CD8-positive, alpha-beta memory T cell (primary cell): ENCODE data around the gene MDM1. TPM values are rescaled to one million over a fixed set of nuclear protein-coding genes. Genes with fewer than 3 reads are reported as not detected.

Source experiments
- CTCF ChIA-PET: fragments of 350-600 bp; sonication (Branson Sonifier 250); formaldehyde crosslinking; loops from one replicate; lab custom pipeline; 2021; ENCODE audit warnings: antibody characterized with exemption; lab: Charles Lee
- POLR2A ChIA-PET: fragments of 350-600 bp; sonication (Branson Sonifier 250); formaldehyde crosslinking; loops from one replicate; lab custom pipeline; 2021; ENCODE audit warnings: antibody characterized with exemption; lab: Charles Lee
- DNase-seq, 5 donors: peaks; one replicate each; pipeline versions ENCODE4 v3.0.0 to v3.0.0-alpha.2; 2020 to 2022; ENCODE audit warnings: mixed read lengths in 1 of 5
- H3K27ac ChIP-seq: one replicate; pipeline ENCODE4 v1.7.0; 2013; ENCODE audit warnings: low read depth, mild to moderate bottlenecking, low read length, moderate library complexity
- H3K27me3 ChIP-seq: 2 replicates; pipeline ENCODE4 v1.7.0; 2013; ENCODE audit warnings: low read length, mild to moderate bottlenecking; ENCODE audit not compliant: insufficient read depth, poor library complexity, severe bottlenecking
- H3K36me3 ChIP-seq: 2 replicates; pipeline ENCODE4 v1.7.0; 2013; ENCODE audit warnings: mild to moderate bottlenecking, low read length, moderate library complexity; ENCODE audit not compliant: insufficient read depth
- H3K4me1 ChIP-seq: 2 replicates; pipeline ENCODE4 v1.7.0; 2013; ENCODE audit warnings: mild to moderate bottlenecking, low read length, moderate library complexity; ENCODE audit not compliant: insufficient read depth
- H3K4me3 ChIP-seq: 2 replicates; pipeline ENCODE4 v1.7.0; 2013; ENCODE audit warnings: mild to moderate bottlenecking, low read length
- H3K9me3 ChIP-seq: 2 replicates; pipeline ENCODE4 v1.7.0; 2013; ENCODE audit warnings: mild to moderate bottlenecking, low read length
- H3K27ac Mint-ChIP-seq, 8 donors: one replicate each; pipeline ENCODE4 v1.8.0; 2020 to 2021; ENCODE audit warnings: mixed read lengths in 8 of 8, mild to moderate bottlenecking in 6 of 8, inconsistent platforms in 3 of 8, moderate library complexity in 3 of 8
- H3K27me3 Mint-ChIP-seq, 2 donors: one replicate each; pipeline ENCODE4 v1.8.0; 2020 to 2021; ENCODE audit warnings: mixed read lengths in 2 of 2, mild to moderate bottlenecking in 1 of 2, moderate library complexity in 1 of 2
- H3K36me3 Mint-ChIP-seq, 3 donors: one replicate each; pipeline ENCODE4 v1.8.0; 2020 to 2021; ENCODE audit warnings: mixed read lengths in 3 of 3, inconsistent platforms in 1 of 3, mild to moderate bottlenecking in 1 of 3
- H3K4me1 Mint-ChIP-seq, 3 donors: one replicate each; pipeline ENCODE4 v1.8.0; 2020 to 2021; ENCODE audit warnings: mixed read lengths in 3 of 3, inconsistent platforms in 1 of 3, mild to moderate bottlenecking in 1 of 3
- H3K4me3 Mint-ChIP-seq, 7 donors: one replicate each; pipeline ENCODE4 v1.8.0; 2020 to 2021; ENCODE audit warnings: mixed read lengths in 7 of 7, mild to moderate bottlenecking in 6 of 7, moderate library complexity in 4 of 7, inconsistent platforms in 2 of 7
- H3K9me3 Mint-ChIP-seq, 5 donors: one replicate each; pipeline ENCODE4 v1.8.0; 2020 to 2022; ENCODE audit warnings: mixed read lengths in 5 of 5, mild to moderate bottlenecking in 3 of 5, moderate library complexity in 2 of 5, inconsistent platforms in 1 of 5
- polyA plus RNA-seq: library from polyadenylated mRNA; unstranded; fragments of 300-500 nt; fragmentation: Illumina TruSeq; gene quantifications from one replicate; pipeline ENCODE4 v1.2.3, GENCODE V29; 2021
- total RNA-seq, 2 experiments: library from RNA; stranded (reverse); gene quantifications; one replicate each; pipeline ENCODE4 v1.2.3, GENCODE V29; 2021

MDM1 gene
- total and polyA plus RNA-seq, 3 experiments from 2014 or later: 15.7 to 25.3 (median 23.6) TPM

GRCh38 chr12:68341822-68342221, 9.7 kb upstream of the MDM1 start:
- peaks cover 11% of the 10 kb centered on the region for H3K27me3 ChIP-seq

GRCh38 chr12:68340404-68341270, 8.5 kb upstream of the MDM1 start:
- H3K36me3 Mint-ChIP-seq: peaks cover 0 to 2% (median 0%) of the 10 kb centered on the region in 3 donors
- H3K4me1 Mint-ChIP-seq: peaks cover 1 to 5% (median 2%) of the 10 kb centered on the region in 3 donors
- POLR2A ChIA-PET: no interaction called here
- Histone ChIP-seq H3K4me3 (no peak overlapping the region), H3K27me3 (peaks cover 11% of the 10 kb centered on the region), H3K27ac (no peak overlapping the region), H3K9me3 (no peaks in the 10 kb centered on the region), H3K4me1 (peaks cover 2% of the 10 kb centered on the region), H3K36me3 (no peaks in the 10 kb centered on the region)
- H3K4me3 Mint-ChIP-seq: no peak overlapping the region
- peaks cover 1 to 28% of the 10 kb centered on the region in 2 donors for H3K27me3 Mint-ChIP-seq
- no peaks in the 10 kb centered on the region for H3K9me3 Mint-ChIP-seq
- H3K27ac Mint-ChIP-seq: no peak overlapping the region
- DNase-seq: no peak
- CTCF ChIA-PET: interaction anchor here (1.1 kb wide), 1 partner anchor 9 kb away, joined by 3 read pairs; no protein-coding TSS in a partner anchor

More at GRCh38 chr12:68341822-68342221, 9.7 kb upstream of the MDM1 start:
- Histone ChIP-seq H3K4me1 (peaks cover 4% of the 10 kb centered on the region), H3K36me3 (no peaks in the 10 kb centered on the region), H3K9me3 (no peaks in the 10 kb centered on the region), H3K27ac (no peak overlapping the region), H3K4me3 (no peak overlapping the region)
- H3K9me3 Mint-ChIP-seq: no peaks in the 10 kb centered on the region
- H3K27ac Mint-ChIP-seq: no peak overlapping the region
- H3K36me3 Mint-ChIP-seq: peaks cover 0 to 2% (median 0%) of the 10 kb centered on the region in 3 donors
- peaks cover 3 to 24% of the 10 kb centered on the region in 2 donors for H3K27me3 Mint-ChIP-seq
- ChIA-PET POLR2A (no interaction called here), CTCF (interaction anchor here (1.1 kb wide), 1 partner anchor 10 kb away, joined by 3 read pairs; no protein-coding TSS in a partner anchor)
- H3K4me1 Mint-ChIP-seq: peaks cover 10 to 12% (median 10%) of the 10 kb centered on the region in 3 donors
- no peak overlapping the region for H3K4me3 Mint-ChIP-seq
- no peak for DNase-seq

GRCh38 chr12:68336889-68337303, 4.7 kb upstream of the MDM1 start:
- no peaks in the 10 kb centered on the region for H3K9me3 ChIP-seq
- Mint-ChIP-seq H3K27me3 (peaks cover 0 to 33% of the 10 kb centered on the region in 2 donors), H3K27ac (no peak overlapping the region), H3K4me1 (peaks cover 17 to 22% (median 22%) of the 10 kb centered on the region in 3 donors), H3K4me3 (no peak overlapping the region), H3K9me3 (no peaks in the 10 kb centered on the region), H3K36me3 (peaks cover 0 to 5% (median 0%) of the 10 kb centered on the region in 3 donors)
- peaks cover 17% of the 10 kb centered on the region for H3K4me1 ChIP-seq
- ChIA-PET CTCF (interaction anchor here (1.1 kb wide), 1 partner anchor 79 kb away, joined by 3 read pairs; no protein-coding TSS in a partner anchor), POLR2A (no interaction called here)
- no peaks in the 10 kb centered on the region for H3K36me3 ChIP-seq
- no peak for DNase-seq
- no peak overlapping the region for H3K27ac ChIP-seq
- H3K4me3 ChIP-seq: no peak overlapping the region
- peaks cover 11% of the 10 kb centered on the region for H3K27me3 ChIP-seq

GRCh38 chr12:68335462-68335861, 3.3 kb upstream of the MDM1 start:
- DNase-seq: no peak
- peaks cover 27 to 34% (median 34%) of the 10 kb centered on the region in 3 donors for H3K4me1 Mint-ChIP-seq
- H3K27ac Mint-ChIP-seq: peak overlapping the region in 1 of 8 donors; percentile 4
- H3K4me3 Mint-ChIP-seq: peak overlapping the region in 1 of 7 donors; percentile 7
- Histone ChIP-seq H3K27me3 (peaks cover 8% of the 10 kb centered on the region), H3K9me3 (no peaks in the 10 kb centered on the region), H3K36me3 (no peaks in the 10 kb centered on the region), H3K4me1 (peaks cover 26% of the 10 kb centered on the region), H3K27ac (no peak overlapping the region), H3K4me3 (no peak overlapping the region)
- H3K9me3 Mint-ChIP-seq: no peaks in the 10 kb centered on the region
- H3K36me3 Mint-ChIP-seq: peaks cover 0 to 5% (median 0%) of the 10 kb centered on the region in 3 donors
- POLR2A ChIA-PET: no interaction called here
- CTCF ChIA-PET: interaction anchor here (0.5 kb wide), 1 partner anchor 159 kb away, joined by 3 read pairs; no protein-coding TSS in a partner anchor
- H3K27me3 Mint-ChIP-seq: peaks cover 0 to 23% of the 10 kb centered on the region in 2 donors

- Histone ChIP-seq H3K36me3 (no peaks in the 10 kb centered on the region), H3K4me1 (peaks cover 26% of the 10 kb centered on the region), H3K4me3 (no peak overlapping the region), H3K27ac (no peak overlapping the region), H3K27me3 (peaks cover 3% of the 10 kb centered on the region), H3K9me3 (no peaks in the 10 kb centered on the region)
- Mint-ChIP-seq H3K9me3 (no peaks in the 10 kb centered on the region), H3K27ac (peak overlapping the region in 5 of 8 donors; percentile 5 to 55 (median 32)), H3K27me3 (peaks cover 0 to 17% of the 10 kb centered on the region in 2 donors), H3K36me3 (peaks cover 0 to 14% (median 3%) of the 10 kb centered on the region in 3 donors), H3K4me1 (peaks cover 34 to 41% (median 35%) of the 10 kb centered on the region in 3 donors), H3K4me3 (peak overlapping the region in 3 of 7 donors; percentile 26 to 42 (median 39))
- CTCF ChIA-PET: interaction anchor here (1.5 kb wide), 1 partner anchor 18 kb away, joined by 3 read pairs; no protein-coding TSS in a partner anchor
- peak in 1 of 5 donors; percentile 13 for DNase-seq
- POLR2A ChIA-PET: no interaction called here
Observed at GRCh38 chr12:68334132-68334531, 2.0 kb upstream of the MDM1 start.

GRCh38 chr12:68332728-68333630, 817 bp upstream of the MDM1 start:
- ChIA-PET CTCF (interaction anchor here (2.4 kb wide), 1 partner anchor 16 kb away, joined by 12 read pairs; no protein-coding TSS in a partner anchor), POLR2A (interaction anchor here (0.6 to 1.9 kb wide), 3 partner anchors 278 to 498 kb away, joined by 3 to 10 read pairs (median 3); partner anchors contain the start of genes MDM2 and RAP1B)
- Mint-ChIP-seq H3K4me3 (peak overlapping the region; percentile 90 to 95 (median 90)), H3K9me3 (no peaks in the 10 kb centered on the region), H3K27me3 (peaks cover 0 to 13% of the 10 kb centered on the region in 2 donors), H3K4me1 (peaks cover 39 to 49% (median 40%) of the 10 kb centered on the region in 3 donors), H3K36me3 (peaks cover 0 to 21% (median 7%) of the 10 kb centered on the region in 3 donors), H3K27ac (peak overlapping the region; percentile 42 to 91 (median 87))
- H3K4me1 ChIP-seq: peaks cover 26% of the 10 kb centered on the region
- DNase-seq: no peak
- no peaks in the 10 kb centered on the region for H3K36me3 ChIP-seq
- peak overlapping the region; percentile 52 for H3K27ac ChIP-seq
- no peaks in the 10 kb centered on the region for H3K27me3 ChIP-seq
- H3K4me3 ChIP-seq: peak overlapping the region; percentile 83
- no peaks in the 10 kb centered on the region for H3K9me3 ChIP-seq

- H3K27ac Mint-ChIP-seq: peak overlapping the region in 7 of 8 donors; percentile 69 to 86 (median 78)
- peak overlapping the region; percentile 83 for H3K4me3 ChIP-seq
- H3K27me3 Mint-ChIP-seq: peaks cover 0 to 7% of the 10 kb centered on the region in 2 donors
- no peaks in the 10 kb centered on the region for H3K36me3 ChIP-seq
- no peaks in the 10 kb centered on the region for H3K9me3 Mint-ChIP-seq
- peak overlapping the region; percentile 90 to 95 (median 90) for H3K4me3 Mint-ChIP-seq
- peak overlapping the region; percentile 45 for H3K27ac ChIP-seq
- H3K36me3 Mint-ChIP-seq: peaks cover 0 to 34% (median 15%) of the 10 kb centered on the region in 3 donors
- peaks cover 26% of the 10 kb centered on the region for H3K4me1 ChIP-seq
- CTCF ChIA-PET: interaction anchor here (0.6 to 2.4 kb wide), 4 partner anchors 10 to 346 kb away, joined by 3 to 12 read pairs (median 3); no protein-coding TSS in a partner anchor
- H3K9me3 ChIP-seq: no peaks in the 10 kb centered on the region
- no peaks in the 10 kb centered on the region for H3K27me3 ChIP-seq
- POLR2A ChIA-PET: interaction anchor here (0.6 to 1.9 kb wide), 3 partner anchors 14 to 477 kb away, joined by 3 to 10 read pairs (median 3); partner anchors contain the start of genes MDM2 and RAP1B
- H3K4me1 Mint-ChIP-seq: peaks cover 40 to 55% (median 47%) of the 10 kb centered on the region in 3 donors
- DNase-seq: no peak
Observed at GRCh38 chr12:68331500-68331868, 678 bp downstream of the MDM1 start.
